HG03558 (cell line): ENCODE measurements around the gene FBXL12.
A peak's percentile ranks its signal among the peaks of the same experiment; 100 is the strongest.
"Not testable (repeated sequence)": the region's sequence is repeated elsewhere in the genome, so short reads cannot be mapped to it uniquely, and the experiment has no call there.

Experiments used
- ATAC-seq: cut with Tn5 transposase; IDR thresholded peaks from one replicate; pipeline ENCODE4 v1.9.1; 2021; ENCODE audit warnings: moderate number of reproducible peaks; ENCODE audit not compliant: unreplicated experiment; ENCODE audit errors: extremely low read depth

The FBXL12 gene

DNA sequence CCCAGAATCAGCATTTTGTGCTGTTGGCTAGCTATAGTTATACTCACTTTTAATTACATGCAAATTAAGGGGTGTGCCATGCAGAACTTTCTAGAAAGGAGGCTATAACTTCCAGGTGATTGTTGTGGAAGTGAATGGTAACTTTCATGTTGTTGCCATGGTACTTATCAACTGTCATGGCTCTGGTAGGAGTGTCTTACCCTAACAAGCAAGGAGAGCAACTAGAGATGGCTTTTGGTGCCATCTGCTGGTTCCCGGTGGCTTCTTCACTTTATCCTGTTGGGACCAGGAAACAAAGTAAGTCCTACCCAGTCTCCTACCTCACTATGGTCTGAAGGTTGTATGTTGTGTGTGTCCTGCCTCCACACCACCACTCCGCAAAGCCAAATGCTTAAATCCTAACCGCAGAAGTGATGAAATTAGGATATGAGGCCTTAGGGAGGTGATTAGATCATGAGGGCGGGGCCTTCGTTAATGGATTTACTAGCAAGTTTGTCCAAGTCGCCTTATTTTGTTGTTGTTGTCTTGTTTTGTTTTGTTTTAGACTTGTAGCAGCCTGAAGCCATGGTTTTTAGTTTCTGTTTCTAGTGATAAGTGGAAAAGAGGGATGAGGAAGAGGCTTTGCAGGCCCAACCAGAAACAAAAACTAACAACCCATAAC, 22.6 kb downstream of the FBXL12 start:
- ATAC-seq: no peak

DNA sequence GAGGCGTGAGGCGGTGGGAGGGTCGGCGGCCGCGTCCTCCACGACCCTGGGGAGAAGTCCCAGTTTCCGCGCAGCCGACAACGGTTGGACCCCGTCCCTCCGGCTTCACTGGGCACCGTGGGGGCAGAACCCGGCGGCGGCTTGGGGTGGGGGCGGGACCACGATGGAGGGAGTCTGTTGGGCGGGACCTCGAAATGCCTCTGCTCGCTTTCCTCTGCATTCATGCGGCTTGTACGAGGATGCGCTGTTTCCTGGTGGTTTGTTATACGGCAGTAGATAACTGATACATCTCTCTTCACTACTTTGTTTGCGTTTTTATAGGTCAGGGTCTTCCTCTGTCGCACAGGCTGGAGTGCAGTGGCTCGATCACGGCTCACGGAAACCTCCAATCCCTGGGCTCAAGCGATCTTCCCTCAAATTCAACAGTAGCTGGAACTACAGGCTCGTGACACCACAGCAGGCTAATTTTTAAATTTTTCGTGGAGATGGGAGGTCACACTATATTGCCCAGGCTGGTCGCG, 25.7 kb downstream of the FBXL12 start:
- no peak for ATAC-seq

DNA sequence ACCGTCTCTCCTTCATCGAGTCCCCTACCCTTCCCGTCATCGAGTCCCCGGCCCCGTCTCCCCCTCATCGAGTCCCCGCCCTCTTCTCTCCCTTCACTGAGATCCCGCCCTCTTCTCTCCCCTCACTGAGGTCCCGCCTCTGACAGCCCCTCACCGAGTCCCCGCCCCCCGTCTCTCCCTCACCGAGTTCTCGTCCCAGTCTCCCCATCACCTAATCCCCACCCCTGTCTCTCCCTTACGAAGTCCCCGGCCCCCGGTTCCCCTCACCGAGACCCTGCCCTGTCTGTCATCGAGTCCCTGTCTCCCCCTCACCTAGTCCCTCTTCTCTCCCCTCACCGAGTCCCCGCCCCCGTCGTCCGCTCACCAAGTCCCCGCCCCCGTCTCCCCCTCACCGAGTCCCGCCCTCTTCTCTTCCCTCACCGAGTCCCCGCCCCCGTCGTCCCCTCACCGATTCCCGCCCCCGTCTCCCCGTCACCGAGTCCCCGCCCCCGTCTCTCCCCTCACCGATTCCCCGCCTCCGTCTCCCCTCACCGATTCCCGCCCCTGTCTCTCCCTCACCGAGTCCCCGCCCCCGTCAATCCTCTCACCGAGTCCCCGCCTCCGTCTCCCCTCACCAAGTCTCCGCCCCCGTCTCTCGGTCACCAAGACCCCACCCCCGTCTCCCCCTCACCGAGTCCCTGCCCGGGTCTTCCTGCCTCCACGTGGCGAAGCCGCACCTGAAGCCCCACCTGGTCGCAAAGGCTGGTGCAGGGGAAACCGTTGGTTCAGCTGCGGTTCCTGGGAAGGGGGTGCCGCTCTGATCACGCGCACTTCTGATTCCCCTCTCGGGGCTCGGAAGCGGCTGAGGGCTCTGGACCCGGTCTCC, 26.4 kb downstream of the FBXL12 start:
- ATAC-seq: no peak

DNA sequence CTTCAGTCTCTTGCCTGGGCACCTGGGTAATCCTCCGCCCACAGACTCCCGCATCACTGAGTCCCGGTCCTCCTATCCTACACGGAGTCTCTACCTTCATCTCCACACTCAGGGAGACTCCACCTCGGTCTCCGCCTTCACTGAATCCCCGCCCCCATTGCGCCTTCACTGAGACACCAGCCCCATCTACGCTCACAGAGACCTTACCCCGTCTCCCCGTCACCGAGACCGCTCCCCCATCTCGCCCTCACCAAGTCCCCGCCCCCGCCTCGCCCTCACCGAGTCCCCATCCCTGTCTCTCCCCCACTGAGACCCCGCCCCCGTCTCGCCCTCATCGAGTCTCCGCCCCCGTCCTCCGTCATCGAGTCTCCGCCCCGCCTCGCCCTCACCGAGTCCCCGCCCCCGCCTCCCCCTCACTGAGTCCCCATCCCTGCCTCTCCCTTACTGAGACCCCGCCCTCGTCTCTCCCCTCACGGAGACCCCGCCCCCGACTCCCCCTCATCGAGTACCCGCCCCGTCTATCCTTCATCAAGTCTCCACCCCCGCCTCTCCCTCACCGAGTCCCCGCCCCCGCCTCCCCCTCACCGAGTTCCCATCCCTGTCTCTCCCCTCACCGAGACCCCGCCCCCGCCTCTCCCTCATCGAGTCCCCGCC, 27.2 kb downstream of the FBXL12 start:
- ATAC-seq: no peak

DNA sequence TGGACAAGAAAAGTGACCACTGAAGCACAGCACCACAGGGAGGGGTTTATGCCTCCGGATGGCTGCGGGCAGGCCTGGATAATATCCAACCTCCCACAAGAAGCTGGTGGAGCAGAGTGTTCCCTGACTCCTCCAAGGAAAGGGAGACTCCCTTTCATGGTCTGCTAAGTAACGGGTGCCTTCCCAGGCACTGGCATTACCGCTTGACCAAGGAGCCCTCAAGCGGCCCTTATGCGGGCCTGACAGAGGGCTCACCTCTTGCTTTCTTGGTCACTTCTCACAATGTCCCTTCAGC, 27.9 kb downstream of the FBXL12 start:
- ATAC-seq: not testable (repeated sequence)

DNA sequence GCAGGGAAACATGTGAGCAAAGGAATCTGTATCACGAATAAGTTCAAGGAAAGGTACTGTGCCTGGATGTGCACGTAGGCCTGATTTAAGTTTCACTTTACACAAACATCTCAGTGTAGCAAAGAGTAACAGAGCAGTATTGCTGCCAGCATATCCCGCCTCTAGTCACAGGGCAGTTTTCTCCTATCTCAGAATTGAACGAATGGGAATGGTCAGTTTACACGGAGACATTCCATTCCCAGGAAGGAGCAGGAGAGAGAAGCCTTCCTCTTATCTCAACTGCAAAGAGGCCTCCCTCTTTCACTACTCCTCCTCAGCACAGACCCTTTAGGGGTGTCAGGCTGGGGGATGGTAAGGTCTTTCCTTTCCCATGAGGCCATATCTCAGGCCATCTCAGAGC, 29.3 kb downstream of the FBXL12 start:
- not testable (repeated sequence) for ATAC-seq

DNA sequence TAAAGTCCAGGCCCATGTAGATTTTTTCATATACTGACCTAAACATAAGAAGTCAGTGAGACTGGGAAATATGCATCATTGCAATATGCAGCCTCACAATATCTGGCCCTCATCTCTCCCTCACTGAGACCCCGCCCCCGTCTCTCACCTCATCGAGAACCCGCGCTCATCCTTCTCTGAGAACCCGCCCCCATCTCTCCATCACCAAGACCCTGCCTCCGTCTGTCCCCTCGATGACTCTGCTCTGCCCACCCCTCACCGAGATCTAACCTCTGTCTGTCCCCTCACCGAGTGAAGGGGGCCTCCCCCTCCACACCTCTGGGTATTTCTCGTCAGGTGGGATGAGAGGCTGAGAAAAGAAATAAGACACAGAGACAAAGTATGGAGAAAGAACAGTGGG, 29.8 kb downstream of the FBXL12 start:
- ATAC-seq: no peak

DNA sequence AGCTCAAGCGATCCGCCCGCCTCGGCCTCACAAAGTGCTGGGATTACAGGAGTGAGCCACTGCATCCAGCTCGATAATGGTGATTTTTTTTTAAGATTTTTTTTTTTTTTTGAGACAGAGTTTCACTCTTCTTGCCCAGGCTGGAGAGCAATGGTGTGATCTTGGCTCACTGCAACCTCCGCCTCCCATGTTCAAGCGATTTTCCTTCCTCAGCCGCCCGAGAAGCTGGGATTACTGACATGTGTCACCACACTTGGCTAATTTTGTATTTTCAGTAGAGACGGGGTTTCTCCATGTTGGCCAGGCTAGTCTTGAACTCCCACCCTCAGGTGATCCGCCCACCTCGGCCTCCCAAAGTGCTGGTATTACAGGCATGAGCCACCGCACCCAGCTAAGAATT, 30.3 kb downstream of the FBXL12 start:
- ATAC-seq: not testable (repeated sequence)

DNA sequence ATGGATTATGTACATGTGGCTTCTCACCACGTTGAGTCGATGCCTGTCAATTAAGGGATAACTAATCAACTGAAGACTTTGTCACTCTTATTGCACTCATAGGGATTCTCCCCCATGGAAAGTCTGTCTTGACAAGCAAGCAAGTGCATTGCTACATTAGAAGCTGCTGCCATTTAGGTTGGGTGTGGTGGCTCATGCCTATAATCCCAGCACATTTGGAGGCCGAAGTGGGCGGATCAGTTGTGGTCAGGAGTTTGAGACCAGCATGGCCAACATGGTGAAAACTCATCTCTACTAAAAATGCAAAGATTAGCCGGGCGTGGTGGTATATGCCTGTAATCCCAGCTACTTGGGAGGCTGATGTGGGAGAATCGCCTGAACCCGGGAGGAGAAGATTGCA, 32.1 kb downstream of the FBXL12 start:
- no peak for ATAC-seq

DNA sequence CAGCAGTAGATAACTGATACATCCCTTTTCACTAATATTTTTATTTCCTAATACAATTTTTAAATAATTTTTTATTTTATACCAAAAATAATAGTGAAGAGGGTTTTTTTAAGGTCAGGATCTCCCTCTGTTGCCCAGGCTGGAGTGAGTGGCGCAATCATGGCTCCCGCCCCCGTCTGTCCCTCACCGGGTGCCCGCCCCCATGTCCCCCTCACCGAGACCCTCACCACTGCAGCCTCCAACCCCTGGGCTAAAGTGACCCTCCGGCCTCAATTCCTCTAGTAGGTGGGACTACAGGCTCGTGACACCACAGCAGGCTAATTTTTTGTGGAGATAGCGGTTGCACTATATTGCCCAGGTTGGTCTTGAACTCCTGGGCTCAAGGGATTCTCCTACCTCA, 32.5 kb downstream of the FBXL12 start:
- no peak for ATAC-seq

DNA sequence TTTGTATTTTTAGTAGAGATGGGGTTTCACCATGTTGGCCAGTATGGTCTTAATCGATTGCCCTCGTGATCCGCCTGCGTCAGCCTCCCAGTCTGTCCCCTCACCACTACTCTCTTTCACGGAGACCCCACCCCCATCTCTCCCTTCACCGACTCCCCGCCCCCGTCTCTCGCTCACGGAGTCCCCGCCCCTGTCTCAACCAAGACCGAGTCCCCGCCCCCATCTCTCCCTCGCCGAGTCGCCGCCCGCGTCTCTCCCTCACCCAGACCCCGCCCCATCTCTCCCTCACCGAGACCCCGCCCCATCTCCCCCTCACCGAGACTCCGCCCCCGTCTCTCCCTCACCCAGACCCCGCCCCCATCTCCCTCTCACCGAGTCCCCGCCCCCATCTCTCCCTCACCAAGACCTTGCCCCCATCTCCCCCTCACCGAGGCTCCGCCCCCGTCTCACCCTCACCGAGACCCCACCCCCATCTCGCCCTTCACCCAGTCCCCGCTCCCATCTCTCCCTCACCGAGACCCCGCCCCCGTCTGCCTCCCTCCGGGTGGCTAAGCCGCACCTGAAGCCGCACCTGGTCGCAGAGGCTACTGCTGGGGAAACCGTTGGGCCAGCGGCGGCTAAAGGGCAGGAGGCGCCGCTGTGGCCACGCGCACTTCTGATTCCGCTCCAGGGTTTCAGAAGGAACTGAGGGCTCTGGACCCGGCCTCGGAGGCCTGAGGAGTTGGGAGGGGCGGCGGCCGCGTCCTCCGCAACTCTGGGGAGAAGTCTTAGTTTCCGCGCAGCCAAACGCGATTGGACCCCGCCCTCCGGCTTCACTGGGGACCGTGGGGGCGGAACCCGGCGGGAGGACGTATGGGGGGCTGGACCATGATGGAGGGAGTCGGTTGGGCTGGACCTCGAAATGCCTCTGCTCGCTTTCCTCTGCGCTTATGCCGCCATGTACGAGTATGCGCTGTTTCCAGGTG, 33.2 kb downstream of the FBXL12 start:
- ATAC-seq: no peak

DNA sequence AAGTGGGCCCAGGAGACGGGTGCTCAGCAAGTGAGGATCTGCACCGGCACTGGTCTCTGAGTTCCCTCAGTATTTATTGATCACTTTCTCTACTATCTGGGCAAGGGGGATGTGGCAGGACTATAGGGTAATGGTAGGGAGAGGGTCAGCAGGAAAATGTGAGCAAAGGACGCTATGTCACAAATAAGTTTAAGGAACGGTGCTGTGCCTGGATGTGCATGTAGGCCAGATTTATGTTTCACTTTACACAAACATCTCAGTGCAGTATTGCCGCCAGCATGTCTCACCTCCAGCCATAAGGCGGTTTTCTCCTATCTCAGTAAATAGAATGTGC, 34.7 kb downstream of the FBXL12 start:
- ATAC-seq: not testable (repeated sequence)

DNA sequence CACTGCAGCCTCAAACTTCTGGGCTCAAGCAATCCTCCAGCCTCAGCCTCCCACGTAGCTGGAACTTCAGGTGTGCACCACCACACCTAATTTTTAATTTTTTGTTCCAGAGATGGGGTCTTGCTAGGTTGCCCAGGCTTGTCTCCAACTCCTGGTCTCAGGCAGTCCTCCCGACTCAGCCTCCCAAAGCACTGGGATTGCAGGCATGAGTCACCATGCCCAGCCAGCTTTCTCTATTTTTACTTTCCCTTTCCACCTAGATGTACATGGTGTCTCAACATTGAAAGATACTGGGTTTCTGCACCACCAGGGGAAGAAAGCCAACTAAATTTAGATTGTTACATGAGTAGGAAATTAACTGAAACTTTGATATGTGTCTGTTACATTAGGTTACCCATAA, 36.5 kb downstream of the FBXL12 start:
- ATAC-seq: no peak

DNA sequence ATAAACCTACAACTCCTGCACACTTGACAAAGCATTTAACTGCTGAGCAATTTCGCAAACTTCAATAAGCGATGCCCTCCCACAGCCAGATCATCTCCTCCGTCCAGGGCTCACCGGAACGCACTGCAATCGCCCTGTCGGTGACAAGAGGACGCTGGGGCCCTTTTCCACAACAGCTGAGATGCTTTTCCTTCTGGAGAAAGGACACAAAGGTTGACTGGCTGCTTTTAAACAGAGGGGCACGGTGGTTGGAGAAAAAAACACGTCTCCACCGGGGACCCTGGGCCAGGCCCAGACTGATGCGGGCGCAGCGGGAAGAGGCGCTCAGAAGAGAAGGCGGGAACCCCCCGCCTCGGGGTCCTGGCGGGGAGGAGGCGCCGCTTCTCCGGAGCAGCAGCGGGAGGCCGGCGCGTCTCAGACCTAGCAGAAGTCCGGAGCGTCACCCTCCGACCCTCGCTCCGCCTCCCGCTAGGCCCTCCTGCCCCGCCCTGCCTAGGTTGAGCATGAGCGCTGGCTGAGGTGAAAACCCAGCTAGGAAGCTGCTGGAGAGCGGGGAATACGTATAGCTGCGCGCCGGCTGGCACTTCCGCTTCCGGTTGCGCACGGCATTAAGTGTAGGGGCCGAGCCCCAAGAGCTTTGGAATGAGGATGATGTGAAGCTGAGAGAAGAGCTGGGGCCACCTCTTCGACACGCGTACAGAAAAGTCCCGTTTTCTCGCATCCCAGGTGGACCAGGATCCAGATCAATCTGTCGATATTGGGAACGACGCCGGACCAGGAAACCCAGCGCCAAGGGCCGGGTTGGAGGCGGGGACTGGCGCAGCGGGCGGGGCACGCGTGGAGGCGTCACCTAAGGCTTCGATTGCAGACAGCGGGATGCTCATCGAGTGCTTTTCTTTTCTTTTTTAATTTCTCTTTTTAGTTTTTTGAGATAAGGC, 50.4 kb downstream of the FBXL12 start, which contains the start of gene ZNF846:
Gene ZNF846 (minus strand): TSS at position 564 of the 938 bp plus-strand sequence. CDS start 3,788 bp downstream, outside the sequence.
- peak; percentile 70 for ATAC-seq
